ENCODE data around the gene PABPN1L.

DNA sequence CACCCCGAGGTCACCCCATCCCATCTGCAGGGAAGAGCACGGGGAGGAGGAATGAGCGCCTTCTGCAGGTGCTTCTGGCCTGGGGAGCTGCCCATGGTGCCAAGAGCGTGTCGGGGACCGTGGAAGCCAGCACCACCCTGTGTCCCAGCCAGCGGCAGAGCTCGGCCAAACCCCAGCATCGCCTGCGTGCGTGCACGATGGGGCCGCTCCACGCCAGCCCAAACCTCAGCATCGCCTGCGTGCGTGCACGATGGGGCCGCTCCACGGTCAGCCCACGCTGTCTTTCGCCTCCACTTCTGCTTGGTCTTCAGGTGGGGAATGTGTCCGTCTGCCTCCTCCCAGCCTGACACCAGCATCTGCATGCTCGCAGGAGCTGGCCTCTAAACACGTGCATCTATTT, 23.7 kb downstream of the PABPN1L start:
- TF ChIP-seq CTCF (IDR thresholded peaks at IDR 0.05 in 8 of 11, conservative IDR thresholded peaks at IDR 0.05 in 3 of 11) (no peak), POLR2AphosphoS5 (IDR thresholded peaks at IDR 0.05) (no peak)
